ENCODE results near the gene FLT1. TPM values are rescaled to one million over a fixed set of nuclear protein-coding genes. Genes with fewer than 3 reads are reported as not detected.

FLT1 gene
- total RNA-seq, 1 donor from 2014 or later, result 6.5 TPM

- H3K9me3 Mint-ChIP-seq, result no peaks in the 10 kb centered on the region
- H3K4me1 Mint-ChIP-seq, result peaks cover 25% of the 10 kb centered on the region
- DNase-seq (ENCODE audit: low spot score in 2 of 2, unreplicated experiment in 2 of 2), result no peak
- peaks cover 12% of the 10 kb centered on the region for H3K27me3 Mint-ChIP-seq (ENCODE audit: low read depth)
- H3K4me3 Mint-ChIP-seq, result no peak overlapping the region
- no peaks in the 10 kb centered on the region for H3K36me3 Mint-ChIP-seq
- TF ChIP-seq, protein P1, sequence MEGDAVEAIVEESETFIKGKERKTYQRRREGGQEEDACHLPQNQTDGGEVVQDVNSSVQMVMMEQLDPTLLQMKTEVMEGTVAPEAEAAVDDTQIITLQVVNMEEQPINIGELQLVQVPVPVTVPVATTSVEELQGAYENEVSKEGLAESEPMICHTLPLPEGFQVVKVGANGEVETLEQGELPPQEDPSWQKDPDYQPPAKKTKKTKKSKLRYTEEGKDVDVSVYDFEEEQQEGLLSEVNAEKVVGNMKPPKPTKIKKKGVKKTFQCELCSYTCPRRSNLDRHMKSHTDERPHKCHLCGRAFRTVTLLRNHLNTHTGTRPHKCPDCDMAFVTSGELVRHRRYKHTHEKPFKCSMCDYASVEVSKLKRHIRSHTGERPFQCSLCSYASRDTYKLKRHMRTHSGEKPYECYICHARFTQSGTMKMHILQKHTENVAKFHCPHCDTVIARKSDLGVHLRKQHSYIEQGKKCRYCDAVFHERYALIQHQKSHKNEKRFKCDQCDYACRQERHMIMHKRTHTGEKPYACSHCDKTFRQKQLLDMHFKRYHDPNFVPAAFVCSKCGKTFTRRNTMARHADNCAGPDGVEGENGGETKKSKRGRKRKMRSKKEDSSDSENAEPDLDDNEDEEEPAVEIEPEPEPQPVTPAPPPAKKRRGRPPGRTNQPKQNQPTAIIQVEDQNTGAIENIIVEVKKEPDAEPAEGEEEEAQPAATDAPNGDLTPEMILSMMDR (IDR thresholded peaks at IDR 0.05; ENCODE audit: unreplicated experiment), result no peak
- peak overlapping the region; percentile 6 for H3K27ac Mint-ChIP-seq
These were observed 60.0 kb downstream of the FLT1 start for GRCh38 chr13:28434926-28435325.

- no peaks in the 10 kb centered on the region for H3K36me3 Mint-ChIP-seq
- no peak overlapping the region for H3K27ac Mint-ChIP-seq
- no peaks in the 10 kb centered on the region for H3K9me3 Mint-ChIP-seq
- TF ChIP-seq, protein P1 (IDR thresholded peaks at IDR 0.05; ENCODE audit: unreplicated experiment), result no peak
- DNase-seq (ENCODE audit: low spot score in 2 of 2, unreplicated experiment in 2 of 2), result no peak
- no peak overlapping the region for H3K4me3 Mint-ChIP-seq
- peaks cover 25% of the 10 kb centered on the region for H3K4me1 Mint-ChIP-seq
- peaks cover 9% of the 10 kb centered on the region for H3K27me3 Mint-ChIP-seq (ENCODE audit: low read depth)
These were observed 61.9 kb downstream of the FLT1 start for GRCh38 chr13:28432816-28433560.

DNA sequence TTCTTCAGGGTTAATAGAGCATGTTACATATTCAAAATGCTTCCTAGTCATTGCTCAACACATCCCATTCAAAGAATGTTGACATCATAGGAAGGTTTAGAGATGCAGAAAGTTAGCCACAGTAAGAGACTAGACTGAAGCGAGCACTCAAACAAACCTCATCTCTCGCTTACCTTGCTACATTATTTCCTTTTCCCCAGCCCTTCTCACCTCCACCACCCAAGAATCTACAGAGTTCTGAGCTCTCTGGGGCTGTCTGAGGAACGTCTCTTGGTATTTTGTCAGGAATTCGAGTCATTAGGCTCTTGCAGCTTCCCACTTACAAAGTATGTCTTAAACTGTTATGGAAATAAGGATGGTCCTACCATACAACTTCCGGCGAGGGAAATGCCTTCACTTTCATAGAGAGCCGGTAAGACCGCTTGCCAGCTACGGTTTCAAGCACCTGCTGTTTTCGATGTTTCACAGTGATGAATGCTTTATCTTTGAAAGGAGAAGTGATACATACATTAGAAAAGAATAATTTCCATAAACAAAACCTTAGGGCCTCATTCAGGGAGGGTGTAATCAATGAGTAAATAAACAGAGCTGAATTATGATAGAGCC, 65.1 kb downstream of the FLT1 start:
- no peak for DNase-seq (ENCODE audit: low spot score in 2 of 2, unreplicated experiment in 2 of 2)
- Mint-ChIP-seq H3K4me3 (no peak overlapping the region), H3K36me3 (no peaks in the 10 kb centered on the region), H3K27me3 (ENCODE audit: low read depth) (peaks cover 2% of the 10 kb centered on the region), H3K9me3 (no peaks in the 10 kb centered on the region), H3K27ac (no peak overlapping the region), H3K4me1 (peaks cover 12% of the 10 kb centered on the region)
- TF ChIP-seq, protein P1 (IDR thresholded peaks at IDR 0.05; ENCODE audit: unreplicated experiment), result no peak

GRCh38 chr13:28429096-28429495, 65.8 kb downstream of the FLT1 start:
- H3K27me3 Mint-ChIP-seq (ENCODE audit: low read depth), result peaks cover 2% of the 10 kb centered on the region
- H3K27ac Mint-ChIP-seq, result no peak overlapping the region
- no peaks in the 10 kb centered on the region for H3K36me3 Mint-ChIP-seq
- H3K4me1 Mint-ChIP-seq, result peaks cover 11% of the 10 kb centered on the region
- TF ChIP-seq, protein P1 (IDR thresholded peaks at IDR 0.05; ENCODE audit: unreplicated experiment), result no peak
- no peak for DNase-seq (ENCODE audit: low spot score in 2 of 2, unreplicated experiment in 2 of 2)
- no peaks in the 10 kb centered on the region for H3K9me3 Mint-ChIP-seq
- H3K4me3 Mint-ChIP-seq, result no peak overlapping the region

DNA sequence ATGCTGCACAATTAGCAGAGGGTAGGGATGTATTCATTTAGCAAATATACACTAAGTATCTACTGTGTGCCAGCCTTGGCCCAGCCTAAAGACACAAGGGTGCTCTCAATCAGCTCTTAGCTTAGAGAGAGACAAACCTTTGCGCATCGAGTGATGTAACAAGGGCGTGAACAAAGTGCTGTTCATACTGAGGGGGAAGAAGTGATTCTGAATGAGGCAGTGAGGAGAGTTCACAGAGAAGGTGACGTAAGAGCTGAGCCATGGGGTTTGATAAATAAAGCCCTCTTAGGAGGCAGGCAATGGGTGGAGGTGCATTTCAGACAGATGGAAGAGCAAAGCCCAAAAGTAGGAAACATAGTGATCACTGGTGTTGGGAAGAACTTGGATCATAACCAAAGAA, 68.5 kb downstream of the FLT1 start:
- no peaks in the 10 kb centered on the region for H3K9me3 Mint-ChIP-seq
- H3K4me3 Mint-ChIP-seq, result no peak overlapping the region
- H3K36me3 Mint-ChIP-seq, result no peaks in the 10 kb centered on the region
- no peak for DNase-seq (ENCODE audit: low spot score in 2 of 2, unreplicated experiment in 2 of 2)
- H3K4me1 Mint-ChIP-seq, result peaks cover 16% of the 10 kb centered on the region
- peaks cover 2% of the 10 kb centered on the region for H3K27me3 Mint-ChIP-seq (ENCODE audit: low read depth)
- TF ChIP-seq, protein P1 (IDR thresholded peaks at IDR 0.05; ENCODE audit: unreplicated experiment), result no peak
- H3K27ac Mint-ChIP-seq, result no peak overlapping the region

Measured in mesothelial cell of epicardium (in vitro differentiated cells).